NCI-H1436 treated with DMSO at 0.1 percent for 48 hours (cell line): Measurements from ENCODE around the gene CHRNA1.

Source experiments
- DNase-seq: peaks from one replicate; lab custom pipeline; 2025; lab: John Stamatoyannopoulos, UW

The CHRNA1 gene

DNA sequence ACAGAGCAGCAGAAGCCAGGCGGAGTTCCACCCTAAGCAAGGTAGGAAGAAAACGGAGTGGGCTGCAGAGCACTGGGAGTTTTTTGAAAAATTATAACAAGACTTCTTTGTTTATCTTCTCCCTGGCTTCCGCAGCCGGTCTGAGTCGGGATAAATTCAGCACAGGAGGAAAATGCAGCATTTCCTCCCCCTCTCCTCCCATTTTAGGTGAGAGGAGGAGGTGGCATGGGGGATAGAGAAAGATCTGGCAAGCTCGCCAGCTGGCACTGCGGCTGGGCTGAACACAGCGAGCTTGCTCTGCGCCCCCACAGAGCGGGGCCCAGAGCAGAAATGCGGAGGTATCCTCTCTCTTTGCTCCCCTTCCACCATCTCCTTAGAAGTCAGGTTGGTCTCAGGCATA is 17.7 kb upstream of the CHRNA1 start:
- DNase-seq, result no peak

- no peak for DNase-seq
These were observed 17.0 kb upstream of the CHRNA1 start for GRCh38 chr2:174781298-174781697.

GRCh38 chr2:174780856-174781255 is 16.6 kb upstream of the CHRNA1 start:
- DNase-seq, result no peak

DNA sequence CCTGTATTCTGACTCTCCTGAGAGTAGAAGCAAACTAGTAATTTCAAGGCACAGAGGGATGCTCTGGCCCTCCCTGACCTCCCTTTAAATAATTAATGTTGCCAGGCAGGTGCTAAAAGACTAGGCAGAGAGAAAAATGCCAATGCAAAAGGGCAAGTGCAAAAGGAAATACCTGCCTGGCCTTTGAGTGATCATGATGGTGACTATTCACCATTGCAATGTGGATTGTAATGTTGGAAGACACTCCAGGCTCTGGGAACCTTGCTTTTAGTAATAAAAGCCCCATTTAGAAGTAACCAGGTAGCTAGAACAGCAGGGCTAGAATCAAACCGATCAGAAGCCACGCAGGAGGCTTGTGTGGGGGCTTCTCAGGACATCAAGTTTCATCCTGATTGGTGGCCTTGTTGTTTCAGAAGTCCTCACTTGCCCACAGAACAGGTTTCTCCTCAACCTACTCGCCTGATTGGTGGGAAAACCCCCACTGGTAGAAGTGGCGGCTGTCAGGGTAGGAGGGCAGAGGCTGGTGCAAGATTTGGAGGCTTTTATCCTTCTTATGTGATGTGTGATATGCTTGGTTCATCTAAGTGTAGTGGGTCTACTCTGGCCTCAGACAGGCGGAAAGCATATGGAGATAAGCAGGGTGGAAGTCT is 16.0 kb upstream of the CHRNA1 start:
- DNase-seq, result no peak

GRCh38 chr2:174779361-174779928 is 15.2 kb upstream of the CHRNA1 start:
- DNase-seq, result peak; percentile 58

DNA sequence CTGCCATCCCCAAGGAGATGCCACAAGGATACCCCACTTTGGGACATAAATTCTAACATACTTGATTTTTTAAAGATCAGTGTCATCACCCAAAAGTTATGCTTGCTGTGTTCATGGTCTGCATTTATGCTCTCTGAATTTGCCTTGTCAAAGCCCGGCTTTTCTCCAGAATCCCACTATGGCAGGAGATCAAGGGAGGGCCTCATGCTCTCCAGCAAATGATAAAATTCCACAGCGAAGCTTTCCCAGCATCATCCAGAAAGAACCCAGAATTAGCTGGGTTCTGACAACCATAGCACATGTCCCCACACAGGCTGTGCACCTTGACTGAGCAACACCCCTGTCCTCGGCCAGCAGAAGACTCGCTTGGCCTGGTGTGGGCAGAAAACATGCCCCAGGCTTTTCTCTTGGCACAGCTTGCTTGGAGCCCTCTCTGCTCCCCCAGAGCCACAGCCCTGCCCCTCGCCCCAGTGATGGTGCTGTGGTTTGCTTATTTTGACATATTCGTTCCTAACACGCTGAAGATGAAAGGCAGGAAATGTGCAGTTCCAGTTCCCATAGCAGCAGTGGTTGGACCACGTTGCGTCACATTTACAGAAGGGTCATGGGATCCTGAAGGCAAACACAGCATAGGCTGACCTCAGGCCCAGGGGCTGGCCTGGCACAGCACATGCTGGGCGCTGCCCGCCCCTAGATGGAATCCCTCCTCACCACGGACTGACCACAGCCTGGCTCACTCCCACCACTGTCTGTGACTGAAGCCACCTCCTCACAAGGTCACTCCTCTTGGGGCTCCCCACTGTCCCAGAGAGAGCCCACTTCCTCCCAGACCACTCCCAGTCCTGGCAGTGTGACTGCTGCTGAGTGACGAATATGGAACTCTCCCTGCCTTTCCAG is 14.1 kb upstream of the CHRNA1 start:
- DNase-seq, result no peak

DNA sequence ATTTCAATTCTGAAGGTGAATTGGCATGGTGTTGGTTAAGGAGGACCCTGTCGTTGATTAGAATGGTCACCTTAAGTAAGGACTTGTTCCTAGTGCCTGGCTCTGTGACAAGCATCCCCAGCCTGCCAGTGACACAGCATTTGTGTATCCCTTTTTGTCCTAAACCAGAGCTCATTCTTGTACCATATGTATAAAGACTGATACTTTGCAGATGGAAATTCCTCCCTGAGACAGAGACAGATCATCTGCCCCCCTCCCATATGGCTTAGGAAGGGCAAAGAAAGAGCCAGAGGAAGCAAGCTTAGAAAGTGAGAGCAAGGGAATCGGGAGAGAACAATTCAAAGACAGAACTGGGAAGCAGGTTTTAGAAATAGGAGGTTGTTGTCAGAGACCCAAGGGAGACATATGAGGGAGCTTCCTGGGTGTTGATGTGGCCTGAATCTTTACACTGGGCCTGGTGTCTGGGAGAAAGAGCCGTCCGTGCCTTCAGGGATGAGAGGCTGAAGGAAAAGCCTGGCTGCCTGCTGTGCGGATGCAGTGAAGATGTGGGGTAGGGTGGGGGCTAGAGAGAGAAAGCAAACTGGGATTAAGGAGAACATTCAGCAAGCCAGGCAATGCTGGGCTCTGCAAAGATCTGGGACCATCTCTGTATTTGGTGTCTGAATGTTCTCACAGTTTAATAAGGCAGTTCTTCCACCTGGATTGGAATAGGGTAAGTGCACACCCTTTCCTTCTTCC is 13.2 kb upstream of the CHRNA1 start:
- DNase-seq, result no peak

DNA sequence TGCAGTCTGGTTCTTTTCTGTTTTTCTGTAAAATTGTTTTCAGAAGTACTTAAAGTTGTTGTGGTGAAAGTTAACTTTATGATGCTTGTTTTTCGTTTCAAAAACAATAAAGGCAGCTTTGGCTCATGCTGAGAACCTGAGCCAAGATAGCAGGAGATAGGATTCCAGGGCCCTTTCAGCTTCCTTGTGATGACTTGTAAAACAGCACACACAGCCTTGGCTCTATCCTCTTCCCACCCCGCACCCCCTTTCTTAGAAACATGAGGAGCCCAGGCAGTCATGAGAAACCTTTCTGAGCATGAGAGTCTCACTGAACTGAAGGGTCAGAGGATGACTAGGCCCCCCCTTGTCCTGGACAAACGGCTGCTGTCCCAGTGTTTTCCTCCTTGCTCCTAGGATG is 12.4 kb upstream of the CHRNA1 start:
- DNase-seq, result no peak

DNA sequence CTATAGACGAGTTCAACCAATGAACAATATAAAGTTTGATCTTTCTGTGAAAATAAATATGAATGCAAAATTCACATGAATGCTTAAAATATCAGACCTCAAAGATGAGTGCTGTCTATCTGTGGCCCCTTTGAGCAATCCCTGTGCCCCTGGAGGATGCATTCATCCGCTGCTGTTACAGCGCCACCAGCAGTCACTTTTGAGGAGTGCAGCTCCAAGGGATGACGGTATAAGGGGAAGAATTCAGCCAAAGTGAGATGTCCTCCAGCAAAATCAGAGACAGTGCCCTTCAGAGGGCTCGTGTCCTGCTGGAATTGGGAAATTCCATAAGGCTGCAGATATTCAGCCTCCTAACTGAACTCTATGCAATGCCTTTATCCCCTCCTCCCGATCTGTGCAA is 12.0 kb upstream of the CHRNA1 start:
- no peak for DNase-seq

GRCh38 chr2:174775571-174775980 is 11.3 kb upstream of the CHRNA1 start:
- DNase-seq, result no peak

DNA sequence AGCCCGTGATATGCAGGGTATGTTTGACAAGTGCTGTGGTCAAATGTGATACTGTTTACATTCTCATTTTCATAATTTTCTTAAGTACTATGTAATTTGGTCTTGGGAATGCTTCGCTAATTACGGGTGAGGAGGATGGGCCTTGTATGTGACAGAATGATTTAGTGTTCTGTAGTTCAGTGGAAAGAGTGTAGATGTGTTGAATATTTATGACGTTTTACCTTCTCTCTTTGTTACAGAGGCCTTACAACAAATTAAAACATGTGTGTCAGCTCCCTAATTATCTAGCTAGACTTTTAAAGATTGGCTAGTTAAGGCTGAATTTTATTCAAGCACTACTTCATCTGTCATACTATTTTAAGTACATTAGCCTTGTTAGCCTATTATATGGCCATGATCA is 10.6 kb upstream of the CHRNA1 start:
- DNase-seq, result peak; percentile 76

- no peak for DNase-seq
These were observed 8.9 kb upstream of the CHRNA1 start for GRCh38 chr2:174773215-174773614.

- DNase-seq, result no peak
These were observed 8.2 kb upstream of the CHRNA1 start for GRCh38 chr2:174772472-174772801.

DNA sequence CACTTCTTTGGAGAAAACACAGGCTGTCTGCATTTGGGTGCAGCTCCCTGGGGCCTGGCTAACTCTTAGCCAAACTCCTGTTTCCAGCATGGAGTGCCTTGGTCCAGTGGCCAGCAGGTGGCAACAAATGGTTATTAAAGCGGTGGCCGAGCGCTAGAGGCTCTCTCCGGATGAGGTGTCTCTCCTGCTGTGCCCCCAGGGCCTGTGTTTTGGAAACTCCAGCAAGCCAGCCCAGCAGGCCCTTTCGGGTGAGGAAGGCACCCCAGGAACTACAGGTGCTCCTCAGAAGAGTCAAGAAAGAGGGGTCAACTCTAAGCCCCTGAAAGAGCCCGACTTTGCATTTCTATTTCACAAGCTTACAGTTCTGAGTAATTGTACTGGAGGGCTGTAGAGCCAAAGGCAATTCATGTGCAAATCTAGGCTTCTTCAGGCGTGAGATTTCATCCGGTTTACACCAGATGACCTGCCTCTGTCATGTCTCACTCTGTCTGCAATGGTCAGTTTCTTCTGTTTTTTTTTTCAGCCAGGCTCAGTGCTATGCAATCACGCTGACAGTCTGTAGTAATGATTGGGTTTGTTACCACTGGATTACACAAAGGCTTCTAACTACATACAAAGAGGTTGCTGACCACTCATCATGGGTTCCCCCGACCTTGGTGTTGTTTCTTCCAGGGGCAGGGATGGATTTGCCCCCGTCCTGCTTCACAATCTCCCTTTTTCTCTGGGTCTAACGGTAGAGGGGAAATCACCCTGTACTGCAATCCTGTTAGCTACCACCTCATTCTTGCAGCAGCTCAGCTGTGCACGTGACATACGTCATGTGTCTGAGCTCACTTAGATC is 7.6 kb upstream of the CHRNA1 start:
- DNase-seq, result peak; percentile 11

DNA sequence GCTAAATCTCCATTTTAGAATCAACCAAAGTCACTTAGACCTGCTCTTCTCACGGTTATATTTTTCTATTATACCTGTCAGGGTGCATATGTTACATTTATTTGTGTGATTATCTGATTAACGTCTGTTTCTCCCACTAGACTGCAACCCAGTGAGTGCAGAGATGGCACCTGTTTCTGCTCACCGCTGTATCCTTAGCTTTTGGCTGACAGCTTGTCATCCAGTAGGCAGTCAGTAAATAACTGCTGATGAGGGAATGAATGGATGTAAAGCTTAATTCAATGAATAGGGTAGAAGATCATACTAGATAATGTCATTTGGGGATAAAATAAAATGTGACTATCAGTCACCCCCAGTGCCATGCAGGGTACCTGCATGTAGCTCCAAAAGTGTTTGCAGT is 6.9 kb upstream of the CHRNA1 start:
- DNase-seq, result no peak

- DNase-seq, result no peak
These were observed 4.3 kb upstream of the CHRNA1 start for GRCh38 chr2:174768557-174768956.

DNA sequence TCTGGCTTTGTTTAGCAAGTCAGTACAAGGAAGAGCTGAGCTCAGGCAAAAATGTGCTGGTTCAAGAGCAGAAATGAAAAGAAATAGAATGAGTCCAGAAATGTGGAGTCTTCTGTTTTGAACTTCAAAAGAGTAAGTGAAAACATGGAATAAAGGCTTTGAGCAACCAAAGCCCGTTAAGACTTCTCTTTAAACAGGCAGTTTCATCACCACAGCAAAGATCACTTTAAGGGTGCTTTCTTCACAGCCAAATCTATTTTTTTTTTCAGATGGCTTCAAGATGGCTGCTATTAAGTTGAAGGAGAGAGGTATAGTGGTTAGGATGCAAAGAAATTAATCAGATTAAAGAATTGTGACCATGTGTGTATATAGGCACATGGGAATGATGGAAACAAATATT is 2.0 kb upstream of the CHRNA1 start:
- DNase-seq, result no peak

DNA sequence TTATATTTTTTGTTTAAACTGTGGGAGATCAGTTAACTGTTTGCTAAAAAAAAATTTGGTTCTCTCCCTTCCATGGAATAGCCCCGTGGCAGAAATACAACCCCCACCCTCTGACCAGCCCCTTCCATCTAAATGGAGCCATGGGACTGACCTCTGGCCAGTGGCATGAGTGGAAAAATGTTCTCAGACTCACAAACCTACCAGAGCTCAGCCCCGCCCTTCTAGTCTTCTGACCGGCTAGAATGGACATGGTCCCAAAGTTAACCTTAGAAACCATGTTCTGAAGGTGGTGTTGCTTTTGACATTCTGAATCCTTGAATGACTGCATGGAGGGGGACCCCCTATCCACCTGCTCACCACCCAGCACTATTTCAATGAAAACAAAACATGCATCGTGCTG is 1.3 kb upstream of the CHRNA1 start:
- no peak for DNase-seq

- DNase-seq, result no peak
These were observed 492 bp downstream of the CHRNA1 start for GRCh38 chr2:174763780-174764179.

DNA sequence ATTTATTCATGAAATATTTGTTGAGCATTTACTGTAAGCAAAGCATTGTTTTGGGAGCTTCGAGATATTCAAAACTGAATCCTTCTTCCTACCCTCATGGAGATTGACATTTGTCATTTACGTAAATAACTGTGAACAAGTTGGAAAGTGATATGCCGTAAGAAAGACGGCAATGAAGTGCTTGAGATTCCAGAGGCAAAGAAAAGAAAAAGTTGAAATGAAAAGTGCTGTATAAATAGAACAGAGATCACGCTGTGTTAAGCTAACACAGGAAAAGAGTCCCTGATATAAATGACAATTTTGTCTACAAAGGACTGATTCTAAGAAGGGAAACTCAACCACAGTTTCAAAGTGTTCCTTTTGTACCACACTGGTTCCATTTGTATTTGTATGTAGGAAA is 1.8 kb downstream of the CHRNA1 start:
- DNase-seq, result no peak

GRCh38 chr2:174761837-174762236 is 2.4 kb downstream of the CHRNA1 start:
- DNase-seq, result no peak
